MM.1S (cell line): Measurements from ENCODE around the gene GPR26.

Experiments
- DNase-seq: peaks from one replicate; pipeline ENCODE4 v3.0.0-alpha.2; 2015
- H2AFZ ChIP-seq: fragments of 300-600 bp; sonication (generic); 2 replicates; pipeline ENCODE4 v1.6.0; 2016; ENCODE audit warnings: antibody characterized with exemption, low read length
- H3F3A ChIP-seq: fragments of 300-600 bp; sonication (generic); 2 replicates; pipeline ENCODE4 v1.6.1; 2016; ENCODE audit warnings: mild to moderate bottlenecking, antibody characterized with exemption, low read length, moderate library complexity, mixed read lengths; ENCODE audit not compliant: insufficient read depth
- H3K27ac ChIP-seq: fragments of 300-600 bp; sonication (generic); 2 replicates; pipeline ENCODE4 v1.5.1; 2016; ENCODE audit warnings: mild to moderate bottlenecking, low read length
- H3K27me3 ChIP-seq: fragments of 300-600 bp; sonication (generic); replicated peaks from 2 replicates; pipeline ENCODE4 v1.6.0; 2016; ENCODE audit warnings: low read length; ENCODE audit not compliant: insufficient read depth
- H3K36me3 ChIP-seq: fragments of 300-600 bp; sonication (generic); replicated peaks from 2 replicates; pipeline ENCODE4 v1.6.1; 2016; ENCODE audit warnings: mild to moderate bottlenecking, low read length, mixed read lengths; ENCODE audit not compliant: insufficient read depth
- H3K4me1 ChIP-seq: fragments of 300-600 bp; sonication (generic); 2 replicates; pipeline ENCODE4 v1.6.1; 2016; ENCODE audit warnings: low read length, mixed read lengths
- H3K4me2 ChIP-seq: fragments of 300-600 bp; sonication (generic); 2 replicates; pipeline ENCODE4 v1.6.0; 2016; ENCODE audit warnings: low read depth, low read length
- H3K4me3 ChIP-seq: fragments of 300-600 bp; sonication (generic); 2 replicates; pipeline ENCODE4 v1.5.1; 2016; ENCODE audit warnings: low read length, mixed read lengths
- H3K79me2 ChIP-seq: fragments of 300-600 bp; sonication (generic); 2 replicates; pipeline ENCODE4 v1.6.1; 2016; ENCODE audit warnings: mixed run types, low read length, mixed read lengths
- H3K9ac ChIP-seq: fragments of 300-600 bp; sonication (generic); 2 replicates; pipeline ENCODE4 v1.6.1; 2016; ENCODE audit warnings: low read length, mixed read lengths
- H3K9me2 ChIP-seq: fragments of 300-600 bp; sonication (generic); replicated peaks from 2 replicates; pipeline ENCODE4 v1.6.1; 2016; ENCODE audit warnings: mild to moderate bottlenecking, low read length, mixed read lengths; ENCODE audit not compliant: insufficient read depth
- H3K9me3 ChIP-seq: fragments of 300-600 bp; sonication (generic); replicated peaks from 2 replicates; pipeline ENCODE4 v1.6.1; 2016; ENCODE audit warnings: mild to moderate bottlenecking, low read length, mixed read lengths; ENCODE audit not compliant: insufficient read depth
- H4K20me1 ChIP-seq: fragments of 300-600 bp; sonication (generic); 2 replicates; pipeline ENCODE4 v1.6.1; 2016; ENCODE audit warnings: mild to moderate bottlenecking, low read length, moderate library complexity, mixed read lengths; ENCODE audit not compliant: insufficient read depth
- EZH2 ChIP-seq: fragments of 300-600 bp; sonication (generic); optimal IDR thresholded peaks from 2 replicates; pipeline ENCODE3; 2017; ENCODE audit warnings: low read depth, mild to moderate bottlenecking, antibody characterized with exemption, low read length, mixed read lengths
- EZH2phosphoT487 ChIP-seq: fragments of 300-600 bp; sonication (generic); IDR thresholded peaks from 2 replicates; pipeline ENCODE4 v1.6.1; 2018; ENCODE audit warnings: antibody characterized with exemption, low read length
- TF ChIP-seq, protein P1 (sequence below): fragments of 300-600 bp; sonication (generic); IDR thresholded peaks from 2 replicates; pipeline ENCODE4 v1.5.1; 2016; ENCODE audit warnings: antibody characterized with exemption, low read length, mixed read lengths

Gene GPR26

GRCh38 chr10:123633636-123634035 is 32.5 kb upstream of the GPR26 start:
- H3K27ac ChIP-seq: no peak overlapping the region
- no peak overlapping the region for H2AFZ ChIP-seq
- H3F3A ChIP-seq: no peaks in the 10 kb centered on the region
- H3K9me2 ChIP-seq: no peaks in the 10 kb centered on the region
- H3K4me1 ChIP-seq: no peaks in the 10 kb centered on the region
- no peak overlapping the region for H3K4me3 ChIP-seq
- no peaks in the 10 kb centered on the region for H3K79me2 ChIP-seq
- no peak overlapping the region for H3K9ac ChIP-seq
- no peak for DNase-seq
- no peaks in the 10 kb centered on the region for H4K20me1 ChIP-seq
- H3K4me2 ChIP-seq: no peak overlapping the region
- no peaks in the 10 kb centered on the region for H3K9me3 ChIP-seq
- peaks cover 2% of the 10 kb centered on the region; the same call in 1 of the 2 replicates for H3K27me3 ChIP-seq
- TF ChIP-seq, protein P1, sequence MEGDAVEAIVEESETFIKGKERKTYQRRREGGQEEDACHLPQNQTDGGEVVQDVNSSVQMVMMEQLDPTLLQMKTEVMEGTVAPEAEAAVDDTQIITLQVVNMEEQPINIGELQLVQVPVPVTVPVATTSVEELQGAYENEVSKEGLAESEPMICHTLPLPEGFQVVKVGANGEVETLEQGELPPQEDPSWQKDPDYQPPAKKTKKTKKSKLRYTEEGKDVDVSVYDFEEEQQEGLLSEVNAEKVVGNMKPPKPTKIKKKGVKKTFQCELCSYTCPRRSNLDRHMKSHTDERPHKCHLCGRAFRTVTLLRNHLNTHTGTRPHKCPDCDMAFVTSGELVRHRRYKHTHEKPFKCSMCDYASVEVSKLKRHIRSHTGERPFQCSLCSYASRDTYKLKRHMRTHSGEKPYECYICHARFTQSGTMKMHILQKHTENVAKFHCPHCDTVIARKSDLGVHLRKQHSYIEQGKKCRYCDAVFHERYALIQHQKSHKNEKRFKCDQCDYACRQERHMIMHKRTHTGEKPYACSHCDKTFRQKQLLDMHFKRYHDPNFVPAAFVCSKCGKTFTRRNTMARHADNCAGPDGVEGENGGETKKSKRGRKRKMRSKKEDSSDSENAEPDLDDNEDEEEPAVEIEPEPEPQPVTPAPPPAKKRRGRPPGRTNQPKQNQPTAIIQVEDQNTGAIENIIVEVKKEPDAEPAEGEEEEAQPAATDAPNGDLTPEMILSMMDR: no peak
- no peak for TF ChIP-seq EZH2
- TF ChIP-seq EZH2phosphoT487: no peak
- no peaks in the 10 kb centered on the region for H3K36me3 ChIP-seq

DNA sequence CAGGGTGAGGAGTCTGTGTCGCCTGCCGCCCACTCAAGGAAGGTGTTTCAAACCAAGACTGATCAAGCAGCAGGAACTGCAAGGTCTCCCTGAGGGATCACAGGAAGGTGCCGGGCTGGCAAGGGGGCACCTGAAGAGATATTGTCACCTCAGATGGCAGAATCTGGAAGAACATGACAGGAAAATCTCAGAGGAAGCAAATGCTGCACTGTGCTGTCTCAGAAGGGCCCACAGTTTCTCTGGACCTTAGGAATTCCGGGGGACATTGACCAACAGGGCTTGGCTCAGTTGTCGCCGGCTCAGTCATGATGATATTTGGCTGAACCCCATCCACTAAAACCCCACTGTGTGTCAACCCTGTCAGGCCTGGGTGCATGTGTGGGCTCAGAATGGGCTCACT is 31.9 kb upstream of the GPR26 start:
- Histone ChIP-seq H3K4me1 (no peaks in the 10 kb centered on the region), H3K27ac (no peak overlapping the region), H3F3A (no peaks in the 10 kb centered on the region), H3K9me3 (no peaks in the 10 kb centered on the region), H2AFZ (no peak overlapping the region), H3K27me3 (no peaks in the 10 kb centered on the region; the same call in 1 of the 2 replicates), H3K36me3 (no peaks in the 10 kb centered on the region), H4K20me1 (no peaks in the 10 kb centered on the region), H3K4me2 (no peak overlapping the region), H3K79me2 (no peaks in the 10 kb centered on the region), H3K4me3 (no peak overlapping the region), H3K9ac (no peak overlapping the region), H3K9me2 (no peaks in the 10 kb centered on the region)
- no peak for DNase-seq
- TF ChIP-seq EZH2: no peak
- no peak for TF ChIP-seq EZH2phosphoT487
- TF ChIP-seq, protein P1: no peak

DNA sequence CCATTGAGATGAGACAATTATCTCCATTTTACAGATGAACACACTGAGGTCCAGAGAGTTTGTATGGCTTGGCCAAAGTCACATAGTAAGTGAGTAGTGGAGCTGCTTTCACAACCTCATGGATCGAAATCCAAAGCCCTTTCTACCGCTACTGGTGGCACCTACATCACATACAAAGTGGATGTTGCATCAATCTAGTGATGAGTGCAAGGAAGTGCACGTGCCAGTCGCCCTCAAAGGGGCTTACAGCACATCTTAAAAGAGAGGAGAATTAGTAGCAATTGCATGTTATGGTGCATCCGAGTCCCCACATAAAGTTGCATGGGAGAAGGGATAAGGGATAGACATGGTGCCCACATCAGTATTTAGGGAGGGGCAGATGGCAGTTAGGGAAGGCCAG is 31.0 kb upstream of the GPR26 start:
- no peak for DNase-seq
- no peak overlapping the region for H2AFZ ChIP-seq
- no peak overlapping the region for H3K4me2 ChIP-seq
- H4K20me1 ChIP-seq: no peaks in the 10 kb centered on the region
- H3K4me1 ChIP-seq: no peaks in the 10 kb centered on the region
- H3F3A ChIP-seq: no peaks in the 10 kb centered on the region
- no peak overlapping the region for H3K9ac ChIP-seq
- H3K27me3 ChIP-seq: no peaks in the 10 kb centered on the region; the same call in 1 of the 2 replicates
- TF ChIP-seq, protein P1: no peak
- TF ChIP-seq EZH2phosphoT487 (no peak), EZH2 (no peak)
- no peaks in the 10 kb centered on the region for H3K9me3 ChIP-seq
- no peaks in the 10 kb centered on the region for H3K79me2 ChIP-seq
- H3K4me3 ChIP-seq: no peak overlapping the region
- no peaks in the 10 kb centered on the region for H3K9me2 ChIP-seq
- H3K27ac ChIP-seq: no peak overlapping the region
- H3K36me3 ChIP-seq: no peaks in the 10 kb centered on the region
